Measurements from ENCODE around the gene F2R. TPM values are rescaled to one million over a fixed set of nuclear protein-coding genes. Genes with fewer than 3 reads are reported as not detected.
"Not testable (repeated sequence)": the region's sequence is repeated elsewhere in the genome, so short reads cannot be mapped to it uniquely, and the experiment has no call there.

Gene F2R
- total RNA-seq, 4 donors from 2014 or later = 0.75 to 10.7 (median 6.8) TPM

GRCh38 chr5:76762484-76762883, 46.6 kb downstream of the F2R start:
- intact Hi-C loops (cut with DNase I; ENCODE audit: low total_unique reads) = no loop called here
- TF ChIP-seq EP300 (IDR thresholded peaks at IDR 0.05; ENCODE audit: low read depth) = no peak

GRCh38 chr5:76763136-76763535, 47.2 kb downstream of the F2R start:
- in situ Hi-C loops (cut with MboI; ENCODE audit: low pct_ligation_motif_present in 1 of 4, low pct_unique_long_range_greater_than_20kb in 1 of 4, low sequenced_read_pairs in 3 of 4) = no loop called here
- H3K27me3 ChIP-seq = no peaks in the 10 kb centered on the region
- no peaks in the 10 kb centered on the region for H3K36me3 ChIP-seq
- no peaks in the 10 kb centered on the region for H3K4me1 ChIP-seq
- TF ChIP-seq POLR2AphosphoS5 (IDR thresholded peaks at IDR 0.05) (no peak), POLR2A (IDR thresholded peaks at IDR 0.05) (no peak), EP300 (IDR thresholded peaks at IDR 0.05; ENCODE audit: low read depth) (no peak)
- H3K9me3 ChIP-seq = peaks cover 2 to 6% of the 10 kb centered on the region in 2 donors
- no peak overlapping the region for H3K27ac ChIP-seq
- no peak overlapping the region for H3K4me3 ChIP-seq
- DNase-seq = no peak
- intact Hi-C loops (cut with DNase I; ENCODE audit: low total_unique reads) = no loop called here

More at GRCh38 chr5:76762484-76762883, 46.6 kb downstream of the F2R start:
- in situ Hi-C loops (cut with MboI; ENCODE audit: low pct_ligation_motif_present in 1 of 4, low pct_unique_long_range_greater_than_20kb in 1 of 4, low sequenced_read_pairs in 3 of 4) = no loop called here
- Histone ChIP-seq H3K9me3 (peaks cover 2 to 6% of the 10 kb centered on the region in 2 donors), H3K4me1 (no peaks in the 10 kb centered on the region), H3K27ac (no peak overlapping the region), H3K27me3 (no peaks in the 10 kb centered on the region), H3K36me3 (no peaks in the 10 kb centered on the region), H3K4me3 (no peak overlapping the region)
- DNase-seq = no peak
- 76 to 80% methylated on average over 1 to 2 of the region's 2 CpGs for WGBS, 2 donors (ENCODE audit: low coverage in 1 of 2)

- intact Hi-C loops (cut with DNase I; ENCODE audit: low total_unique reads) (no loop called here), in situ Hi-C loops (cut with MboI; ENCODE audit: low pct_ligation_motif_present in 1 of 4, low pct_unique_long_range_greater_than_20kb in 1 of 4, low sequenced_read_pairs in 3 of 4) (no loop called here)
- H3K9me3 ChIP-seq = peaks cover 2 to 6% of the 10 kb centered on the region in 2 donors
Measured at GRCh38 chr5:76764374-76764773, 48.4 kb downstream of the F2R start.

GRCh38 chr5:76765249-76765648, 49.3 kb downstream of the F2R start:
- no peak overlapping the region for H3K27ac ChIP-seq
- in situ Hi-C loops (cut with MboI; ENCODE audit: low pct_ligation_motif_present in 1 of 4, low pct_unique_long_range_greater_than_20kb in 1 of 4, low sequenced_read_pairs in 3 of 4) (no loop called here), intact Hi-C loops (cut with DNase I; ENCODE audit: low total_unique reads) (no loop called here)
- H3K9me3 ChIP-seq = peaks cover 2 to 6% of the 10 kb centered on the region in 2 donors
- TF ChIP-seq POLR2A (IDR thresholded peaks at IDR 0.05) (no peak), CTCF (IDR thresholded peaks at IDR 0.05) (no peak), POLR2AphosphoS5 (IDR thresholded peaks at IDR 0.05) (no peak), EP300 (IDR thresholded peaks at IDR 0.05; ENCODE audit: low read depth) (no peak)
- 69 to 83% methylated on average over 3 of the region's 3 CpGs for WGBS, 2 donors (ENCODE audit: low coverage in 1 of 2)
- no peaks in the 10 kb centered on the region for H3K36me3 ChIP-seq
- no peaks in the 10 kb centered on the region for H3K27me3 ChIP-seq
- no peaks in the 10 kb centered on the region for H3K4me1 ChIP-seq
- no peak overlapping the region for H3K4me3 ChIP-seq
- DNase-seq = no peak

More at GRCh38 chr5:76764374-76764773, 48.4 kb downstream of the F2R start:
- Histone ChIP-seq H3K36me3 (no peaks in the 10 kb centered on the region), H3K27me3 (no peaks in the 10 kb centered on the region), H3K27ac (no peak overlapping the region), H3K4me1 (no peaks in the 10 kb centered on the region), H3K4me3 (no peak overlapping the region)
- no peak for TF ChIP-seq POLR2AphosphoS5 (IDR thresholded peaks at IDR 0.05)
- no peak for TF ChIP-seq EP300 (IDR thresholded peaks at IDR 0.05; ENCODE audit: low read depth)
- TF ChIP-seq POLR2A (IDR thresholded peaks at IDR 0.05) = no peak
- no peak for TF ChIP-seq CTCF (IDR thresholded peaks at IDR 0.05)
- WGBS, 2 donors (ENCODE audit: low coverage in 1 of 2) = 87 to 92% methylated on average over 3 of the region's 3 CpGs
- no peak for DNase-seq

- peaks cover 2 to 6% of the 10 kb centered on the region in 2 donors for H3K9me3 ChIP-seq
- no peaks in the 10 kb centered on the region for H3K36me3 ChIP-seq
- in situ Hi-C loops (cut with MboI; ENCODE audit: low pct_ligation_motif_present in 1 of 4, low pct_unique_long_range_greater_than_20kb in 1 of 4, low sequenced_read_pairs in 3 of 4) (no loop called here), intact Hi-C loops (cut with DNase I; ENCODE audit: low total_unique reads) (no loop called here)
- WGBS, 2 donors (ENCODE audit: low coverage in 1 of 2) = 80 to 88% methylated on average over 1 to 2 of the region's 2 CpGs
- no peak for DNase-seq
- H3K27me3 ChIP-seq = no peaks in the 10 kb centered on the region
- no peak overlapping the region for H3K27ac ChIP-seq
- TF ChIP-seq EP300 (IDR thresholded peaks at IDR 0.05; ENCODE audit: low read depth) (no peak), CTCF (IDR thresholded peaks at IDR 0.05) (no peak), POLR2AphosphoS5 (IDR thresholded peaks at IDR 0.05) (no peak), POLR2A (IDR thresholded peaks at IDR 0.05) (no peak)
- H3K4me1 ChIP-seq = no peaks in the 10 kb centered on the region
- no peak overlapping the region for H3K4me3 ChIP-seq
Measured at GRCh38 chr5:76766746-76767145, 50.8 kb downstream of the F2R start.

- not testable (repeated sequence) for H3K27me3 ChIP-seq, DNase-seq, H3K36me3 ChIP-seq, H3K4me1 ChIP-seq, H3K4me3 ChIP-seq, H3K9me3 ChIP-seq, H3K27ac ChIP-seq
- 93 to 96% methylated on average over 5 to 14 of the region's 14 CpGs for WGBS, 2 donors (ENCODE audit: low coverage in 1 of 2)
- in situ Hi-C loops (cut with MboI; ENCODE audit: low pct_ligation_motif_present in 1 of 4, low pct_unique_long_range_greater_than_20kb in 1 of 4, low sequenced_read_pairs in 3 of 4) = loop anchor here in 2 of 4 donors (10.0 kb wide), 2 partner anchors 56 to 166 kb away; partner anchors contain the start of gene F2R (in 1 of the 2)
- intact Hi-C loops (cut with DNase I; ENCODE audit: low total_unique reads) = loop anchor here (10.0 kb wide), 1 partner anchor 166 kb away; no protein-coding TSS in a partner anchor
Measured at GRCh38 chr5:76771041-76771440, 55.1 kb downstream of the F2R start.

Measured in transverse colon (tissue), 4 donors.